Measurements from ENCODE around the gene NFU1. TPM values are rescaled to one million over a fixed set of nuclear protein-coding genes. Genes with fewer than 3 reads are reported as not detected.

Gene NFU1
- total RNA-seq, 2 experiments from 2014 or later: 15.4 to 30.5 TPM

DNA sequence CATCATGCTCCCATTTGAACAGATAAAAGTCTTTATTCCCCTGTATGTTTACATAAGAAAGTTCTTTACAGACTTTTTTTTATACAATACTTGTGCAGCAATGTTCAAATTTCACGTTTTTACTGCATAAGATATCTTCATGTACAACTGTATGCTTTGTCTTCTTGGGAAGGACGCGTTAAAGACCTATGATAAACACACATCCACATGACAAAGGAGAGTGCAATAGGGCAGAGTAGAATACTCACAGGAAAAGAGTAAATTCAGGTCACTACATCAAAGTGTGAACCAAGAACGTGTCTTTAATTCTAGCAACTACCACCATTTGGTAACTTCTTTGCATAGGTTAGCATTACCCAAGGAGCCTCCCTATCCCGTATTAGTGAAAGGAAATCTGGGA lies 33.7 kb upstream of the NFU1 start:
- CTCF ChIA-PET (ENCODE audit: unreplicated experiment): no interaction called here
- no peaks in the 10 kb centered on the region for H3K9me3 ChIP-seq (ENCODE audit: low read length)
- no peak overlapping the region for H2AFZ ChIP-seq (ENCODE audit: low read length)
- no peaks in the 10 kb centered on the region for H3K79me2 ChIP-seq (ENCODE audit: insufficient read depth, low read depth, low read length)
- no peak for TF ChIP-seq CTCF (conservative IDR thresholded peaks at IDR 0.05; ENCODE audit: low read length)
- TF ChIP-seq EZH2phosphoT487 (IDR thresholded peaks at IDR 0.05; ENCODE audit: borderline replicate concordance, low read depth, low read length): no peak
- no peak overlapping the region for H3K4me2 ChIP-seq (ENCODE audit: low read length)
- POLR2A ChIA-PET: interaction anchor here (1.1 kb wide), 1 partner anchor 82 kb away, joined by 6 read pairs; no protein-coding TSS in a partner anchor
- no peaks in the 10 kb centered on the region for H3K36me3 ChIP-seq (ENCODE audit: insufficient read depth, low read length)
- BruUV-seq (replicated peaks): no TSS peak
- DNase-seq (ENCODE audit: low spot score): no peak
- no peaks in the 10 kb centered on the region for H3K9me2 ChIP-seq (ENCODE audit: insufficient read depth, low read length)
- no peaks in the 10 kb centered on the region for H3K4me1 ChIP-seq (ENCODE audit: insufficient read depth, low read length, poor library complexity, severe bottlenecking)
- intact Hi-C loops (cut with micrococcal nuclease; ENCODE audit: unreplicated experiment): no loop called here
- no peak overlapping the region for H3K27ac ChIP-seq (ENCODE audit: low read depth, low read length, poor library complexity, severe bottlenecking)
- no peaks in the 10 kb centered on the region for H4K20me1 ChIP-seq (ENCODE audit: insufficient read depth, low read length)
- no peak overlapping the region for H3K4me3 ChIP-seq (ENCODE audit: low read depth, low read length, poor library complexity, severe bottlenecking)

DNA sequence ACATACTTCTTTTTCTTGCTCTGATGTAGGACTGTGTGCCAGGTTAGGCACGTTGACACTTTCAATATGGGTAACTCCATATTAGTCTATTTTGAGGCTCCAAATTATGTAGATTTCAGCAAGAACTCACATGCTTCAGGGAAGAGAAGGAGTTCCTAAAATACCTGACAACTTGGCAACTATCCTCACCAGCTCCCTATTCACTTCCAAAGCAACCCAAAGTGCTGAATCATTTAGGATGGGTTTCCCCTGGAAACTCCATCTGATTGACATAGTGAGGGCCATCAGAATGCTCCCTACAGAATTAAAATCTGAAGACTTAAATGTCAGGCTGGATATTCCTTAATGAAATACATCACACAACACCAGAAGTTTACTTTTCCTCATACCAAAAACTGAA lies 32.5 kb upstream of the NFU1 start:
- Histone ChIP-seq H3K4me1 (ENCODE audit: insufficient read depth, low read length, poor library complexity, severe bottlenecking) (no peaks in the 10 kb centered on the region), H3K36me3 (ENCODE audit: insufficient read depth, low read length) (no peaks in the 10 kb centered on the region), H3K4me3 (ENCODE audit: low read depth, low read length, poor library complexity, severe bottlenecking) (no peak overlapping the region), H3K27ac (ENCODE audit: low read depth, low read length, poor library complexity, severe bottlenecking) (no peak overlapping the region), H3K4me2 (ENCODE audit: low read length) (no peak overlapping the region), H3K9me3 (ENCODE audit: low read length) (no peaks in the 10 kb centered on the region), H4K20me1 (ENCODE audit: insufficient read depth, low read length) (no peaks in the 10 kb centered on the region), H3K79me2 (ENCODE audit: insufficient read depth, low read depth, low read length) (no peaks in the 10 kb centered on the region), H3K9me2 (ENCODE audit: insufficient read depth, low read length) (no peaks in the 10 kb centered on the region), H2AFZ (ENCODE audit: low read length) (no peak overlapping the region)
- DNase-seq (ENCODE audit: low spot score): no peak
- BruUV-seq (replicated peaks): no TSS peak
- ChIA-PET POLR2A (no interaction called here), CTCF (ENCODE audit: unreplicated experiment) (no interaction called here)
- TF ChIP-seq EZH2phosphoT487 (IDR thresholded peaks at IDR 0.05; ENCODE audit: borderline replicate concordance, low read depth, low read length) (no peak), CTCF (conservative IDR thresholded peaks at IDR 0.05; ENCODE audit: low read length) (no peak)
- intact Hi-C loops (cut with micrococcal nuclease; ENCODE audit: unreplicated experiment): no loop called here

GRCh38 chr2:69469375-69469774 lies 32.1 kb upstream of the NFU1 start:
- Histone ChIP-seq H3K27ac (ENCODE audit: low read depth, low read length, poor library complexity, severe bottlenecking) (no peak overlapping the region), H3K4me1 (ENCODE audit: insufficient read depth, low read length, poor library complexity, severe bottlenecking) (no peaks in the 10 kb centered on the region), H3K36me3 (ENCODE audit: insufficient read depth, low read length) (no peaks in the 10 kb centered on the region), H3K4me2 (ENCODE audit: low read length) (no peak overlapping the region), H3K79me2 (ENCODE audit: insufficient read depth, low read depth, low read length) (no peaks in the 10 kb centered on the region), H3K9me2 (ENCODE audit: insufficient read depth, low read length) (no peaks in the 10 kb centered on the region), H2AFZ (ENCODE audit: low read length) (no peak overlapping the region), H4K20me1 (ENCODE audit: insufficient read depth, low read length) (no peaks in the 10 kb centered on the region), H3K4me3 (ENCODE audit: low read depth, low read length, poor library complexity, severe bottlenecking) (no peak overlapping the region), H3K9me3 (ENCODE audit: low read length) (no peaks in the 10 kb centered on the region)
- DNase-seq (ENCODE audit: low spot score): no peak
- TF ChIP-seq EZH2phosphoT487 (IDR thresholded peaks at IDR 0.05; ENCODE audit: borderline replicate concordance, low read depth, low read length) (no peak), CTCF (conservative IDR thresholded peaks at IDR 0.05; ENCODE audit: low read length) (no peak)
- CTCF ChIA-PET (ENCODE audit: unreplicated experiment): no interaction called here
- BruUV-seq (replicated peaks): no TSS peak
- intact Hi-C loops (cut with micrococcal nuclease; ENCODE audit: unreplicated experiment): no loop called here
- POLR2A ChIA-PET: no interaction called here

Measured in OCI-LY7 (cell line).